Mesenchymal stem cell (in vitro differentiated cells and primary cell): ENCODE measurements around the gene ACOT7.
"Not testable (repeated sequence)": the region's sequence is repeated elsewhere in the genome, so short reads cannot be mapped to it uniquely, and the experiment has no call there.

Experiments
- DNase-seq: peaks from one replicate; pipeline ENCODE4 v3.0.0-alpha.2; 2013
- H2AFZ ChIP-seq: one replicate; pipeline ENCODE4 v1.6.1; 2013; ENCODE audit warnings: low read depth, mild to moderate bottlenecking, control low read depth, inconsistent platforms, low read length, moderate library complexity
- H2AK5ac ChIP-seq: 2 replicates; pipeline ENCODE4 v1.6.1; 2013; ENCODE audit warnings: low read length, moderate library complexity, mild to moderate bottlenecking, inconsistent platforms; ENCODE audit not compliant: severe bottlenecking
- H2BK120ac ChIP-seq: one replicate; pipeline ENCODE4 v1.6.1; 2013; ENCODE audit warnings: low read depth, mild to moderate bottlenecking, inconsistent platforms, low read length, moderate library complexity
- H2BK12ac ChIP-seq, 2 experiments: one replicate each; pipeline ENCODE4 v1.6.1; 2013; ENCODE audit warnings: inconsistent platforms in 2 of 2, low read length in 2 of 2, mild to moderate bottlenecking in 2 of 2, moderate library complexity in 2 of 2, control low read depth in 1 of 2
- H2BK15ac ChIP-seq: one replicate; pipeline ENCODE4 v1.6.1; 2013; ENCODE audit warnings: mild to moderate bottlenecking, low read depth, inconsistent platforms; ENCODE audit not compliant: poor library complexity, severe bottlenecking
- H2BK5ac ChIP-seq: 2 replicates; pipeline ENCODE4 v1.6.1; 2013; ENCODE audit warnings: low read depth, mild to moderate bottlenecking, low read length, control low read depth, inconsistent platforms; ENCODE audit not compliant: poor library complexity, severe bottlenecking
- H3K14ac ChIP-seq, 2 experiments: one replicate each; pipeline ENCODE4 v1.6.1; 2013; ENCODE audit warnings: inconsistent platforms in 2 of 2, low read length in 2 of 2, control low read depth in 1 of 2, mild to moderate bottlenecking in 1 of 2, moderate library complexity in 1 of 2
- H3K18ac ChIP-seq, 2 experiments: one replicate each; pipeline ENCODE4 v1.6.1; 2013; ENCODE audit warnings: inconsistent platforms in 2 of 2, low read length in 2 of 2, control low read depth in 1 of 2, low read depth in 1 of 2, mild to moderate bottlenecking in 1 of 2
- H3K23ac ChIP-seq, 2 experiments: one replicate each; pipeline ENCODE4 v1.6.1; 2013; ENCODE audit warnings: inconsistent platforms in 2 of 2, low read length in 2 of 2, mild to moderate bottlenecking in 2 of 2, moderate library complexity in 2 of 2, control low read depth in 1 of 2
- H3K27ac ChIP-seq: 2 replicates; pipeline ENCODE4 v1.5.1; 2013; ENCODE audit warnings: mild to moderate bottlenecking, moderate library complexity, low read length, control low read depth, inconsistent platforms; ENCODE audit not compliant: poor library complexity, severe bottlenecking
- H3K27me3 ChIP-seq, 2 experiments: 2 replicates each; pipeline versions ENCODE4 v1.6.1 to v1.7.0; 2013; ENCODE audit warnings: low read length in 2 of 2, mild to moderate bottlenecking in 2 of 2, moderate library complexity in 2 of 2, control low read depth in 1 of 2, inconsistent platforms in 1 of 2; ENCODE audit not compliant: control insufficient read depth in 1 of 2, insufficient read depth in 1 of 2
- H3K36me3 ChIP-seq, 2 experiments: 2 replicates each; pipeline versions ENCODE4 v1.6.1 to v1.7.0; 2013; ENCODE audit warnings: low read length in 2 of 2, control low read depth in 1 of 2, inconsistent platforms in 1 of 2, low read depth in 1 of 2, mild to moderate bottlenecking in 1 of 2; ENCODE audit not compliant: insufficient read depth in 2 of 2, control insufficient read depth in 1 of 2
- H3K4ac ChIP-seq, 2 experiments: one replicate each; pipeline ENCODE4 v1.6.1; 2013; ENCODE audit warnings: inconsistent platforms in 2 of 2, low read length in 2 of 2, mild to moderate bottlenecking in 2 of 2, moderate library complexity in 2 of 2, control low read depth in 1 of 2, low read depth in 1 of 2
- H3K4me1 ChIP-seq: 2 replicates; pipeline ENCODE4 v1.6.1; 2013; ENCODE audit warnings: low read depth, low read length, control low read depth; ENCODE audit not compliant: control insufficient read depth, insufficient read depth
- H3K4me2 ChIP-seq: 2 replicates; pipeline ENCODE4 v1.6.1; 2013; ENCODE audit warnings: low read length, mild to moderate bottlenecking, inconsistent platforms; ENCODE audit not compliant: poor library complexity, severe bottlenecking
- H3K4me3 ChIP-seq, 2 experiments: 2 replicates each; pipeline versions ENCODE4 v1.5.1 to v1.7.0; 2013; ENCODE audit warnings: low read length in 2 of 2, mild to moderate bottlenecking in 2 of 2, control low read depth in 1 of 2, low read depth in 1 of 2; ENCODE audit not compliant: insufficient read depth in 1 of 2
- H3K79me1 ChIP-seq: replicated peaks from 2 replicates; pipeline ENCODE4 v1.6.1; 2013; ENCODE audit warnings: mild to moderate bottlenecking, control low read depth, low read length, inconsistent platforms; ENCODE audit not compliant: poor library complexity, severe bottlenecking
- H3K9ac ChIP-seq: 2 replicates; pipeline ENCODE4 v1.7.0; 2013; ENCODE audit warnings: mild to moderate bottlenecking, low read length, moderate library complexity
- H3K9me3 ChIP-seq: 2 replicates; pipeline ENCODE4 v1.7.0; 2013; ENCODE audit warnings: mild to moderate bottlenecking, low read length; ENCODE audit not compliant: control insufficient read depth
- H4K8ac ChIP-seq: one replicate; pipeline ENCODE4 v1.6.1; 2013; ENCODE audit warnings: inconsistent platforms, mild to moderate bottlenecking, low read length, moderate library complexity
- H4K91ac ChIP-seq: one replicate; pipeline ENCODE4 v1.6.1; 2013; ENCODE audit warnings: mild to moderate bottlenecking, low read length, inconsistent platforms
- WGBS: methylation state at CpG from one replicate; pipeline ENCODE4 v1.1.7; 2013; ENCODE audit warnings: mixed read lengths; 5-methylcytosine and 5-hydroxymethylcytosine counted together

Gene ACOT7

GRCh38 chr1:6438047-6438525, 44.5 kb upstream of the ACOT7 start:
- Histone ChIP-seq H3K4ac (no peak overlapping the region), H3K27me3 (peaks cover 37 to 54% of the 10 kb centered on the region in 2 experiments), H4K91ac (no peak overlapping the region), H3K79me1 (no peaks in the 10 kb centered on the region), H2BK15ac (no peak overlapping the region), H2BK120ac (no peak overlapping the region), H2BK5ac (no peak overlapping the region), H3K14ac (no peak overlapping the region), H3K36me3 (no peaks in the 10 kb centered on the region), H3K4me3 (no peak overlapping the region), H3K27ac (no peak overlapping the region), H3K9me3 (no peaks in the 10 kb centered on the region), H3K23ac (no peak overlapping the region), H4K8ac (no peak overlapping the region), H3K4me2 (no peak overlapping the region), H2AK5ac (no peak overlapping the region), H3K9ac (no peak overlapping the region), H2AFZ (no peak overlapping the region), H3K18ac (no peak overlapping the region), H3K4me1 (peaks cover 20% of the 10 kb centered on the region), H2BK12ac (no peak overlapping the region)
- WGBS, result under 1% methylated on average over 5 of the region's 5 CpGs
- peak; percentile 60 for DNase-seq

GRCh38 chr1:6437012-6437700, 43.6 kb upstream of the ACOT7 start:
- H3K9ac ChIP-seq, H3K27ac ChIP-seq, H3K36me3 ChIP-seq, H3K4me2 ChIP-seq, DNase-seq, H4K91ac ChIP-seq, H3K9me3 ChIP-seq, H3K18ac ChIP-seq, H2AFZ ChIP-seq, H2BK15ac ChIP-seq, H3K23ac ChIP-seq, H2BK5ac ChIP-seq, H4K8ac ChIP-seq, H3K4me3 ChIP-seq, H2AK5ac ChIP-seq, H3K79me1 ChIP-seq, H3K4ac ChIP-seq, H2BK120ac ChIP-seq, H2BK12ac ChIP-seq, H3K14ac ChIP-seq: not testable (repeated sequence)
- 81% methylated on average over 22 of the region's 22 CpGs for WGBS
- Histone ChIP-seq H3K4me1 (peaks cover 21% of the 10 kb centered on the region), H3K27me3 (peaks cover 41 to 57% of the 10 kb centered on the region in 2 experiments)

DNA sequence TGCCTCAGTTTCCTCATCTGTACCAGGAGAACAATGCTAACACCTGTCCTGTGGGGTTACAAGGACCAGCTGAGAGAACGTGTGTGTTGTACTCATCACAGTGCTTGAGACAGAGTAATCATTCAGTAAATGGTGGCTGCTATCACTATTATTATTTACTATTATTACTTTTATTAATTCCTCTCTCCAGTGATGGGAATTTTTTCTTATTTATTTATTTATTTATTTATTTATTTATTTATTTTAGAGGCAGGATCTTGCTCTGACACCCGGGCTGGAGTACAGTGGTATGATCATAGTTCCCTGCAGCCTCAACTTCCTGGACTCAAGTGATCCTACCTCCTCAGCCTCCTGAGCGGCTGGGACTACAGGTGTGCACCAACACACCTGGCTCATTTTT, 42.7 kb upstream of the ACOT7 start:
- not testable (repeated sequence) for H2BK12ac ChIP-seq, H3K23ac ChIP-seq, H3K14ac ChIP-seq, H3K18ac ChIP-seq, H3K9ac ChIP-seq, H2AFZ ChIP-seq, H2BK120ac ChIP-seq, H2BK5ac ChIP-seq, H4K8ac ChIP-seq, H4K91ac ChIP-seq, H3K4ac ChIP-seq, H3K4me3 ChIP-seq, H3K27ac ChIP-seq, DNase-seq, H3K9me3 ChIP-seq, H3K36me3 ChIP-seq, H3K4me2 ChIP-seq, H3K79me1 ChIP-seq, H2BK15ac ChIP-seq, H2AK5ac ChIP-seq
- H3K4me1 ChIP-seq, result peaks cover 22% of the 10 kb centered on the region
- 100% methylated on average over 2 of the region's 3 CpGs for WGBS
- H3K27me3 ChIP-seq, result peaks cover 37 to 53% of the 10 kb centered on the region in 2 experiments

DNA sequence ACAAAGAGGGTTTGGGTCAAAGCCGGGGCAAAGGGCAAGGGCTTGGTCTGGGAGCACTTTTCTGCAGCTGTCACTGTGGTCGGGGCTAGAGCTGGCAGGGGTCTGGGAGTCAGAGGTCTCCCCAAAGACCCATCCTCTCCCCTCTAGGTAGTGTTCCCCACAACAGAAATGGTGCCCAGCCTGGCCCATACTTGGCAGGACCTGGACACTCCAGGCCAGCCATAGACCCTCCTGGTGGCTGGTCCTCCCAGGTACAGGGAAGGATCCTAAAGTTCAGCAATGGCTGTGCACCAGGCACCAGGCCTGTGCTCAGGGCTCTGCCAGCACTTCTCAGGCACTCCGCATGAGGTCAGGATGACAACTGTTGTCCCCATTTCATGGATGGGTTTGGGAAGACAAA, 42.0 kb upstream of the ACOT7 start:
- DNase-seq, result no peak
- Histone ChIP-seq H3K4ac (no peak overlapping the region), H3K36me3 (no peaks in the 10 kb centered on the region), H3K18ac (no peak overlapping the region), H4K91ac (no peak overlapping the region), H2BK15ac (no peak overlapping the region), H3K9me3 (no peaks in the 10 kb centered on the region), H2BK5ac (no peak overlapping the region), H2AFZ (no peak overlapping the region), H3K4me3 (no peak overlapping the region), H3K4me1 (peaks cover 20% of the 10 kb centered on the region), H3K9ac (no peak overlapping the region), H2BK120ac (no peak overlapping the region), H3K23ac (no peak overlapping the region), H3K14ac (no peak overlapping the region), H2AK5ac (no peak overlapping the region), H3K79me1 (no peaks in the 10 kb centered on the region), H3K27me3 (peaks cover 39 to 53% of the 10 kb centered on the region in 2 experiments), H2BK12ac (no peak overlapping the region), H3K27ac (no peak overlapping the region), H3K4me2 (no peak overlapping the region), H4K8ac (no peak overlapping the region)
- WGBS, result 75% methylated on average over 3 of the region's 3 CpGs
